NCI-H1436 treated with DMSO at 0.1 percent for 48 hours (cell line): ENCODE results near the gene PIAS1.
"Not testable (repeated sequence)": the region's sequence is repeated elsewhere in the genome, so short reads cannot be mapped to it uniquely, and the experiment has no call there.

Experiments
- DNase-seq: peaks from one replicate; lab custom pipeline; 2025; lab: John Stamatoyannopoulos, UW

The PIAS1 gene

DNA sequence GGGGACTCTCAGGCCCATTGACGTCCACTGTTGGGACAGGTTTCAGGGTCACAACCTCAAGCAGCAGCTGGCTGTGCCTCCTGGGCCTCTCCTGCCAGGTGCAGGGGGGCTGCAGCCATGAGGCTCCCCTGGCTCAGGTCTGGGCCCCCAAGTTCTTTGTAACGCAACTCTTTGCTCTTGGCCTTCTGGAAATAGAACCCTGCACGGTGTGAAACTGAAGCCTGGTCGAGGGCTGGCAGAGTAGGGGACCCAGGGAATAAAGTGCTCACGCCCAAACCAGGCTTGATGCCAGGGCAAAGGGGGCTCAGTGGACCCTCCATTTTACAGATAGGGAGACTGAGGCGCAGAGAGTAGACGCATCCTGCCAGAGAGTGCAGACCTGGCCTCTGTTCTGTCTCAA lies 150.2 kb downstream of the PIAS1 start:
- DNase-seq: no peak

DNA sequence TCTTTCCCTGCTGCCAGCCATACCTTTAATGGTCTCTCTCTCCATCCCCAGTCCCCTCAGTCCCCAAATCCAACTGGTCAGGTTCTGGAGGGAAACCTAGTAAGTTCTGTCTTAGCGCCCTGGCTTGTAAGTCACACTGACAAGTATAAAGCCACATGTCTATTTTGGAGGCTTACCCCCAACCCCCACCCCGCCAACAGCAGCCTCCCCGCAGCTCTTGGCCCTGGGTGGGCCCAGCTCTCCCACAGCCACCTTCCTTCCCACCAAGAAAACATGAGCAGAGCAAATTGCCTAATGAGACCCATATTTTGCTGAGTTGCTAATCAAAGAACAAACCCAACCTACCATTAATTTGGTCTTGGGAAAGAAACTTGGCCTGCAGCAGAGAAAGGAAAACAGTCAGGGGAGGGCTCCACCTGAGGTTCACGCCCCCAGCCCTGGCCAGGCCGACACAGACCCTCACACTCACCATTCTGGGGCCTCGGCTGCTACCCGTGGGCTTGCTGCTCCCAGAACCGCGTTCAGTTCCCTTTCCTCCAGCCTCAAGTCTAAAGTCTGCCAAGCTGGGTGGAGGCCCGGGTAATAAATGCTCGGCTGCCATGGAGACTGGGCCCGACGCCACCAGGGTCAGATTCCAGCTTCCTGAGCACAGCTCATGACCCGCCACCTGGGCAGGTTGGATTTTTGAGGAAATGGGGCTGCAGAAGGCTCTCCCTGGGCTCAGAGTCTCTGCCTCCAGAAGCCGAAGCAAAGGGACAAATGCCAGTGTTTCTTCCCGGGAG lies 150.9 kb downstream of the PIAS1 start, which contains the start of gene CALML4:
CALML4 (minus strand) TSS at position 557 of the 782 bp plus-strand sequence; CDS start at position 472, 85 bp downstream.
- DNase-seq: no peak

DNA sequence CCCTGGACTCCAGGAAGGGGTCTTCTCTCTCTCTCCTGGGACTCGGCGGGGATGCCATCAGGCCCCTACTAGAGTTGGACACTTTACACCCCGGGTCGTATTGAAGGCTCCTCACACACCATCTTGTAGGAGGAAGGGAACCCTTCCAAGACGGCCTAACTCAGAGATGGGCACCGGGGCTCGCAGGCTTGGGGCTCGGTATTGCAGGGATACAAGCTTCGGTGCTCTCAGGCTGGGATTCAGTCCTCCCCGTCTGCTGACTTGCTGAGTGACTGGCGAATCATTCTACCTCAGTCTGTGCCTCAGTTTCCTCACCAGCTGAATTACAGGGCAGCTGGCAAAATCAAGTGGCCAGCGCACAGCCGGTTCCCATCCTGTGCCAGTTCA lies 151.4 kb downstream of the PIAS1 start:
- no peak for DNase-seq

DNA sequence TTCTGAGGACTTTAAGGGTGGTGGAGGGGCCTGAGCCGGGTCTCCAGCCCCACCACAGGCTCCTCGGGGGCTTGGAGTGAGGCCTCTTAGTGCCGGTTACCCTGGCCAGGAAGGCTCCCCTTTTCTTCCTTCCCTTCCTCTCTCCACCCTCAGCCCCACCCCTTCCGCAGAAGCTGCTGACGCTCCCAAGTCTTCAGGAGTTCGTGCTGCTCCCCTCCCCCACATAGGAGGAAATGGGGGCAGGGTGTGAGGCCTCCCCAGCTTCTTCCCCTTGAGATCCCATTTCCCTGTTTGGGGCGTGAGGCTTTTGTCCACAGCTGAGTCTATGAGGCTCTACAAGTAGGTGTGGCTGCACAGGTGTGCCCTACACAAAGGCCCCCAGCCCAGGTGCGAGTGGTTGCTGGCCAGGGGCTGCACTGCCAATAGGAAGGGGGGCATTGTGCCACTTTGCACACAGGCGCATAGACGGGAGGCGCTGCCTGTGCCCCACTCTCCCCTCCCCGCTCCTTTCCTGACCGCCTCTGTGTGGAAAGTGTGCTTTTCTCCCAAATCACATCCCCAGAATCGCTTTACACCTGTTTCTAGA lies 151.9 kb downstream of the PIAS1 start:
- no peak for DNase-seq

DNA sequence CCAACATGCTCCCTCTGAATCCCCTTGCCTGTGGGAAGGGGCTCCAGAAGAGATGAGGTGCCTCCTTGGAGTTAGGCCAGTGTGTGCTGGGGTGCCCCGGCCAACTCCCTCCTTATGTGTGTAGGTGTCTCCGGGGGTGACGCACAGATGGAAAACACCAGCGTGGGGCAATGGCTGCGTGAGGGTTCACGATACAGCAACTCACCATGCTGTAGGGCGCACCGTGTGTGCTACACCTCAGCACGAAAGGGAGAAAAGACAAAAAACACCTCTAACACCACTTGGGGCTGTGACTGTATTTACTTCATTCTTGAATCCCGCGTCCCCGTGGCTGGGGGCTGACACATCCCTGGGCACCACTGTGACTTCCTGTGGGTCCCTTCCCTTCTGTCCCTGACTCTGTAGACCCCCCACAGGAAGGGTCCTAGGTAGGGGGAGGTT lies 152.6 kb downstream of the PIAS1 start:
- no peak for DNase-seq

DNA sequence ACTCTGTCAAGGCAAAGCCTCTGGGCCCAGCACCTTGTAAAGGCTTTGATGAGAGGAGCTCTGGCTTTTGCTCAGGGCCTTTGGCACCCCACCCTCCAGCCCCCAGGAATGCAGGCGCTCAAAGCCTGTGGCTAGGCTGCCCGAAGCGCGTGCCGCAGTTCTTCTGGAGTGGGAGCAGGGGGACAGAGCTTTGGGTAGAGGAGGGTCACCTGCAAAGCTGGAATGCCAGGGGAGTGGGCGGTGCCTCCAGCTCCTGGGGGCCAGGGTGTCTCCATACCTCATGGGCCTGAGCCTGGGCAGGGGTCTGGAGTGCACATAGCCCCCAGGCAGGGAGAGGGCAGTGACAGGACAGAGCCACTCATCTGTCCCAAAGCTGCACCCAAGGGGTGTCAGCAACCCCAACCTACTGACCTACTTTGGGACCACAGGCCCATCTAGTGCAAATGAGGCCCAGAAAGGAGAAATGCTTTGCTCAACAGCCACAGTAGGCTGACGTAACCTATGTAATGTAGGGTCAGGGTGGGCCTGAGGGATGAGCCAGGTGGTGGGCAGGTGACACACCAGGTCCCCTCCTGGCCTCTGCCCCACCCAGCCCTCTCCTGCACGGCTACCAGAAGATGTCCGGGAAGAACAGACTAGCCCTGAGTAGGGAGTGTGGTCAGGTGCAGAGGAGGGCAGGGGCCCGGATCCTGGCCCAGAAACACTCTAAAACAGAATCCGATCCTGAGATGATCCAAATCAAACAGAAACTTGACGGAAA lies 153.2 kb downstream of the PIAS1 start:
- no peak for DNase-seq

DNA sequence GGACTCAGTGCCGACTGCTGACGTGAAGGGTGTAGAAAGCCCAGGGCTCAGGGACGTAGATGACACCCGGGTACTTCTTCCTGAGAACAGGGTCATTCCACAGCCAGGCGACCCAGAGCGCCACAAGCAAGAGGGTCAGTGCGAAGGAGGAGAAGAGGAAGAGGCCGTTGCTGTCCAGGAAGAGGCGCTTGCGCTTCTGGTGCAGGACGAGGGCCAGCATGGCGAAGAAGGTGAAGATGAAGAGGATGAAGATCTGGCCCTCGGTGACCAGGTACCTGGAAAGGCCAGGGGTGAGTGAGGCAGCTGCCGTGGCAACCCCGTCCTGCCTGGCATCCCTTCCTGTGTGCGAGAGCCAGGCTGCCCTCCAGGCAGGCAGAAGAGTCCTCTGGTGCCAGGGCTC lies 154.0 kb downstream of the PIAS1 start:
- DNase-seq: no peak

DNA sequence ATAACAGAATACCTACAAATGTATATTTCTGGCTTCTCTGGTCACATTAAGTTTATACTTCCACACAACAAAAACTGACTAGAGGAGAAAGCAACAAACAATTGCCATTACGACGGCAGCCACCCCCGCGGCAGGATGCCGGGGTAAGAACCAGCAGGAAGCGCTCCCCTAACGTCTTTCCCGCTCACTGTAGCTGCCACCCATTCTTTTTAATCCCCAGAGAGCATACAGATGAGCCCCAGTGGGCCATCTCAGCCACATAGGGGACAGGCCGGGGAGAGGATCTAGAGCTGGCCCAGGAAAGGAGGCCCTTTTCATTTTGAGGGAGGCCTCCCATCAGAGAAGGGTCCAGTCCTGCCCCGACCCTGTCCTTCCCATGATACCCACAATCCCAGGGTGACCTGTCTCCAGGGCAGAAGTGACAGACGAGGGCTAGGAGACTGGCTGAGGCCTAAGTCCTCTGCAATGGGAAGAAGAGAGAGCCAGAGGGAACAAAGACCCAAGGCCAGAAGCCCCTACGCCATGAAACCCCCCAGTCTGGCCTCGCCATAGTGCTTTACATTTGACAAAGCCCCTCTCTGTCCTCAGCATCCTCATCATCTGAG lies 154.6 kb downstream of the PIAS1 start:
- no peak for DNase-seq

DNA sequence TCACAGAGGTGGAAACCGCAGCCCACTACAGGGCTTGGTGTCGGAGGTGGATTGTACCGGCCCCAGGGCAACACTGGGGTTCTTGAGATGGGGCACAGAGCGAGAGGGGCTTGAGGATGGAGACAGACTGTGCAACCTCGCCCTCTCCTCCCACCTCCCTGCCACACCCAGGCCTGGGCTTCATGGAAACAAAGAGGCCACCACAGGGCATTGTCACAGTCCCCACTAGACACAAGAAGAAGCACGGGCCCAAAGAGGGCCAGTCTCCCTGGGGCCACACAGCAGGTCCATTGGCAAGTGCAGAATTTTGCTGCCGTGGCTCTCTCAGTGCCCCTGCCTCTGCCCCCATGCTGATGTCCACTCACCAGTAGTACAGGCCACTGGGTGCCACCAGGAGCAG lies 155.2 kb downstream of the PIAS1 start:
- no peak for DNase-seq

DNA sequence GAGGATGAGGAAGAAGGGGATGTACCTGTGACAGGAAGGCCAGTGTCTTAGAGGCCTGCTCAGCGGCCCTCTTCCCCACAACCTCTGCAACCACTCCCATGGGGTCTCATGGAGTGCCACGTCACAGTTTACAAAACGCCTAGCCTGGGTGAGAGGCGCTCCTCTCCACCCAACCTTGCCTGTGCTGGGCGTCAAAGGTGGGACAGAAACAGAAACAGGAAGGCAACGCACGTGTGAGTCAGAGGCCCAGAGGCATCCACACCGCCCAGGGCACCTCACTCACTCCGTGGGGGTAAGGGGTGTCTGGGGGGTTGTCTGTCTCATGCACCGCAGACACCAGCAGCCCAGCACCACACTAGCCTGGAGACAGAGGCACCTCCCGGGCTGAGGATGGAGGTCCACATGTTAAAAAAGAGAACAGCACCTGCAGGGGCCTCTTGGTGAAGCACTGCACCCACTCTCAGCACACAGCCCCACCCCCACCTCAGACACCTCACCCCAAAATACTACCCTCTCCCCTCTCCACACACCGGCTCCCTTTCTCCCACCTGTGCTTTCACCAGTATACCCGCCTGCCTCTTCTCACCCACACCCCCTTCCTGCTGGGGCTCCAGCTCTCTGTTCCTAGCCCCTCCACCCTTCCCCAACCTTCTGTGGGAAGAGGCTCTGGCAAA lies 155.8 kb downstream of the PIAS1 start:
- no peak for DNase-seq

DNA sequence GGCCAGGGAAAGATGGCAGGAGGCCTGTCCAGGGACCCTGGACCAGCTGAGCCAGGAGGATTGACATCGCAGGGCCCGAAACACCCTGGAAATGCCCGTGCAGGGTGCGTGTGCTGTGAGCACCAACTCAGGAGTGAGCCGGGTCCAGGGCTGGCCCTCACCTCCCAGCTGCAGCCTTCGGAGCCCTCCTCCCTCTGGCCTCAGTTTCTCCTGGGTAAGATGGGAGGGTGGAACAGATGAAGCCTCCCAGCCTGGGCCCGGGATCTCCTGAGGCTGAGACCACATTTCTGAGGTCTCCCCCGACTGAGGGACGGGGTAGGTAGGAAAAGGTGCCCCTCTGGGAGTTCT lies 156.3 kb downstream of the PIAS1 start:
- DNase-seq: no peak

DNA sequence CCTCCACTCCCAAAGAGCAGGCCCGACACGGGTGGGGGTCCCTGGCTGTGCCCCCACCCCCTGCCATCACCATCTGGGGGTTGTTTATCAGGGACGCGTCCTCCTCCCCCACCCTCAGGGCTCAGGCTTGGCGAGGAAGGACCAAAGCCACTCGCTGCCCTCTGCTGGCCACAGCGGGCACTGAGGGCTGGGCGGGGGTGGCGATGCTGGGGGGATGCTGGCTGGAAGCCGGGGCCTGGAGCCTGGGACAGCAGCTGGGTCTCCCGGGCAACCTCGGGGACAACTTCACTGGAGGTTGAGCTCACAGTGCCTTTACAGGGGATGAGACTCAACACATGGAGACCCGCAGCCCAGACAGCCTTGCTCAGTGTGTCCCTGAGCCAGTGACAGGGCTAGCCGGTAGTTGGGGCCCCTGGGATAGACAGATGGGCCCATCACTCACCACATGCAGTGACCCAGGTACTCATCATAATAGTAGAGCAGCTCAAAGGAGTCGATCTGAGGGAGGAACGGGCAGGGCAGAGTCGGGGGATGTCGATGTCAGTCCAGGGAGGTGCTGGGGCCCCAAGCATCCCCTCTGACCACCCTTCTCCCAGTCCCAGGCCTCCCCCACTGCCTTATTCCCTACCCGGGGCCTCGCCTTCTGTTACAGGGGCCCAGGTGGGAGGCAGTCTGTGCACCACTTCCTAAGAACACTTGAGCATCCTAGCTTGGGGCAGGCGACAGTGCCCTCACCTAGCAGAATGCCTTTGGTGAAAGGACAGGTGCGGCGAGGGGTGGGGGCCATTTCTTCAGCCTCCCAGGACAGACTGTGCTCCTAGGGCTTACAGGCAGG lies 156.9 kb downstream of the PIAS1 start:
- DNase-seq: no peak

DNA sequence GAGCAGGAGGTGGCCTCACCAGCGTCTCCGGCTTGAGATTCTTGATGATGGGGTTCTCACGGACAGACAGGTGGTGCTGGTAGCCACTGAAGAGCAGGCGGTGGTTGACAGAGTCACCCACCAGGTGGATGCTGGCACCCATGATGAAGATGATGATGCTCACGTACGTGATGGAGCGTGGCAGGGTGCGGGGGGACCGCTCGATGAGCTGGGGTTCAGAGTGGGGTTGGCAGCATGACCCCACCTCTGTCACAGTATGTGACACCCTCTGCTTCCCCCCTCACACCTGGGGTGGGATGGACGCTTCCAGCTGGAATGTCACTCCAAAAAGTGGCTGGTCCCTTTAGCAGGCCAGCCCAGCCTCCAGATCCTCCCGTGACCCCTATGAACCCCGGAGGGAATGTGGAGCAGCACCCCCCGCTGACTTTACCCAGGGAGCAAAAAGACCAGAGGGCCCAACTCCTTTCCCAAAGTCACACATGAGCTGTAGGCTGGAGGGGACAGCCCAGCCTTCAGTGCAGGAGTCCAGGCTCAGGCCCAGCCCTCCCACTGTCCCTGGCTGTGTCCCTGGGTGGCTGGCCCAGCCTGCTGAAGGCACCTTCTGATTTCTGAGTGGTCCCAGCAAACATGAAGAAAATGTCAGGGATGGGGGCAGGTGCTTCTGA lies 157.7 kb downstream of the PIAS1 start:
- DNase-seq: no peak

DNA sequence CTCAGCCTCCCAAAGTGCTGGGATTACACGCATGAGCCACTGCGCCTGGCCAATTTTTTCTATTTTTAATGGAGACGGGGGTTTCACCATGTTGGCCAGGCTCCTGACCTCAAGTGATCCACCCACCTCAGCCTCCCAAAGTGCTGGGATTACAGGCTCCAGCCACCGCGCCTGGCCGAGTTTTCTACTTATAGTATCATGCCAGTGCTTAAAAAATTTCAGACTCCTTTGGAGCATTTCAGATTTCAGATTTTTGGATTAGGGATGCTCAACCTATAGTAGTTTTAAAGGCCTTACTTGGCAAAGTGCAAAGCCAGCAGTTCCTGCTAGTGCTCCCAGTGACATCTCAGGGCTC lies 159.4 kb downstream of the PIAS1 start:
- not testable (repeated sequence) for DNase-seq

DNA sequence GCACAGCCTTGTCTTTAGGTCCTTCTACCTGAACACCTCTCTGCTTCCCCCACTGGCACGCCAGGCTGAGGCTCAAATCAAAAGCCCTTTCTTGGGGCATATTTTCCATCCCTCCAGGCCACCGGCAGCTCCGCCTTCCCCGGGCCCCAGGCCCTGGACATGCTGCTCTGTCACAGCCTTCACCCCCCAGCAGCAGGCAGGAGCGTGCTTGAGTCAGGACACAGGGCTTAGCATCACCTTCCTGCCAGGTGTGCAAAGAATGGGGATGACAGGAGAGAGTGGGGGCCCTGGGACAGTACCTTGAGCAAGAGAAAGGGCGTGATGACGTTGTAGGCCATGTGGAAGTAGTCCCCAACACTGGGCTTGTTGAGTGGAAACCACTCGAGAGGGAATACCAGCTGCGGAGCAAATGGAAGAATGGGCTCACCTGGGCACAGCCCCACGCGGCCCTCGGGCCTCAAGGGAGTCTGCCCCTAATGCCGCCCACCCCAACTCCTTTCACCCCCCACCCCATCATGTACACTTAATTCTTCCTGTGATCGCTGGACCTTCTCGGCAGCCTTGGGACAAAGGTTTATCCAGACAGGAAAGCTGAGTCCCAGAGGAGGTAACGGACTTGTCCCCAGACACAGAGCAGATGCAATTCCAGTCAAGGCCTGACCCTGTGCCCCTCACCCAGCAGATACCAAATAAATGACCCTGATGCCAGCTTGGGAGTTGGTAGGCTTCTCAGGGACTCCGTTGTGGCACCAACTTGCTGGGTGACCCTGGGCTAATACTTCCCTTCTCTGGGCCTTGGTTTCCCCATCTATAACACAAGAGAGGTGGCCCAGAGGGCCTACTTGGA lies 160.1 kb downstream of the PIAS1 start:
- no peak for DNase-seq

DNA sequence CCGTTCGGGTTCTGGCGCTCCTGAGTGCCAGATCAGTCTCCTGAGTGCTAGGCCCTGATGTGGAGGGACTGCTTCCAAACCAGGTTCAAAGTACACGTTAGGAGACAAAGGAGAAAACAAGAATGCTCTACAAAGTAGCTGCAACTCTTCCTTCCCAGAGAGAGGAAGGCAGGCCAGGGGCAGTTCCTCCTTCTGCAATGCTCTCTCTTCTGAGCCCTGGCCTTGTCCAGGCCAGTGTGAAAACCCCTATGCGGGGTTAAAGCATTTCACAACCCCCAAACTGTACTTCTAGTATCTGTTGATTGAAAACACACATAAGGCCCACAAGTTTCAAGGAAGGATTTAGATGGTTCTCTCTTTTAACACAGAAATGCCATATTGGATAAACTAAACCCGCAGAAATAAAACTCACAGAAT lies 160.7 kb downstream of the PIAS1 start:
- no peak for DNase-seq

DNA sequence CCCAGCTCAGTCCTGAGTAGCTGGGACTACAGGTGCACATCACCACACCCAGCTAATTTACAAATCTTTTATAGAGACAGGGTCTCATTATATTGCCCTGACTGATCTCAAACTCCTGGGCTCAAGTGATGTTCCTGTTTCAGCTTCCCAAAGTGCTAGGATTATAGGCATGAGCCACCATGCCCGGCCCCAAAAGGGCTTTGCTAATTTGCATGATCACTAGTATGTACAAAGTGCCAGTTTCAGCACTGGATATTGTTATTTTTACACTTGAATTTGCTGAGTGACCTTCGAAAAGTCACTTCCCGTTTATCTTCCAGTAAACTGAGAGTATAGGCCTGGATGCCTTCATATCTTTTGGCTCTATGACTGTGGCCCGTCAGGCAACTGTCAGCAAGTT lies 163.2 kb downstream of the PIAS1 start:
- no peak for DNase-seq

DNA sequence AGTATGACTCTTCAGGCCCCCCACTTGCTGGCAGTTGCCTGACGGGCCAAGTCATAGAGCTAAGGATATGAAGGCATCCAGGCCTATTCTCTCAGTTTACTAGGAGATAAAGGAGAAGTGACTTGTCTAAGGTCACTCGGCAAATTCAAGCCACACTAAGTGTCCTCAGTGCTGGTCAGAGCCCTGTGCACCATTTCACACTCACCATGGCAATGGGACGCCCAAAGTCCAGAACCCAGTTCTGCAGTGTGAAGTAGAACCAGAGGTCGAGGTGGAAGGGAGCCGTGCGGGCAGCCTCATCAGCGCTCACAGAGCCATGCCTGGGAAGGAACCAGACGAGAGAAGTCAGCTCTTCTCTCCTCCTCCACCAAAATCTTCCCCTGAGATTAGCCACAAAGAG lies 164.2 kb downstream of the PIAS1 start:
- no peak for DNase-seq

DNA sequence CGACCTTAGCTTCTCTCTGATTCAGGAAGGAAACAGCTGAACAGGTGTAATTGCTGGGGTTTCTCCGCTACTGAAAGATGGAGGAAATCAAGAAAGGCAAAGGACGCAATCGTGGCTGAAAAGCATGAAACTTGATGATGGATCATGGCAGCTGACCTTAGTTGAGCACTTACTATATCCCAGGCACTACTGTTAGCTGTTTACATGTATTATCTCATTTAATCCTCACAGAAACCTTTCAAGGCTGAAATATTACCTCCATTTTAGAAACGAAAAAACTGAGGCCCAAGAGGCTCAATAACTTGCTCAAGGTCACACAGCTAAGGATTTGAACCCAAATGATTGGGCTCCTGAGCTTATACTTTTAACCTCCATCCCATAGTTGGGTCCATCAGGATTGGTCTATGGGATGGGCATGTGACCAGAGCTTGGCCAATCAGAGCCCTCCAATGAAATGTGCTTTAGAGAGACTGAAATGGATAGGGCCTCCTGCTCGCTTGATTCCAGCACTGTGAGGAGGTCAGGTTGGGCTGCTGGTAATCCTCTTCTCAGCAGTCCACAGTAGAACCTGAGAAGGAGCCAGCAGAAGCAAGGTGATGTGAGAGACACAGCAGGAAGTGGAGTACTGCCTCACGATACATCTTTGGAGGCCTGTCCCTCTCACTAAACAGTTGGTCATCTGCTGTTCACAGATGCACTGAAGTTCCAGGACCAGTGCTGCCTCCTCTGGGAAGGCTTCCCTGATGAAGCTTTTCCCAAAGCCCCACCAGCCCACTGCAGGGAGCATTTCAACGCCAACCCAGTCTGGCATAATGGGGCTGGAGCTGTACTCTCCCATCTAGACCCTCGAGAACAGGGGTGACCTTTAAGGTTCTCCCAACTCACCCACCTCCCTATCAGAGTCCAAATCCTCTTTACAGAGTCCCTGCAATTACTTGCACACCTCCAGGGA lies 165.0 kb downstream of the PIAS1 start:
- DNase-seq: no peak
